HepG2 (cell line): ENCODE results near the gene PTGIS. TPM values are rescaled to one million over a fixed set of nuclear protein-coding genes. Genes with fewer than 3 reads are reported as not detected.

Experiments
- ATAC-seq: fragments of 200-7000 bp; cut with Tn5 transposase; 3 replicates; pipeline ENCODE4 v1.9.1; 2020; ENCODE audit warnings: mild to moderate bottlenecking, moderate library complexity
- BruUV-seq: library from RNA; stranded (reverse); fragments of 400-500 nt; replicated peaks from 2 replicates; lab custom pipeline; 2021; lab: Mats Ljungman, UMichigan
- CTCF ChIA-PET: fragments of 300-600 bp; formaldehyde crosslinking; extraction: SDS; loops from one replicate; lab custom pipeline; 2021; ENCODE audit warnings: low total read pairs, inconsistent platforms, low intra/inter-chr PET ratio; lab: Yijun Ruan, JAX
- POLR2A ChIA-PET: fragments of 350-600 bp; sonication (Branson Sonifier 250); formaldehyde crosslinking; loops from one replicate; lab custom pipeline; 2020; ENCODE audit warnings: antibody characterized with exemption, inconsistent platforms; lab: Yijun Ruan, JAX
- DNase-seq: peaks from one replicate; pipeline ENCODE4 v3.0.0-alpha.2; 2015; ENCODE audit warnings: low spot score
- FAIRE-seq: peaks from 3 replicates; lab custom pipeline; 2011; peaks lifted over from hg19 to GRCh38; lab: Jason Lieb, UNC
- H2AFZ ChIP-seq: one replicate; pipeline ENCODE4 v1.6.1; 2011; ENCODE audit warnings: low read length, inconsistent platforms
- H3K27ac ChIP-seq: fragments of 300-600 bp; 3 replicates; pipeline ENCODE4 v1.8.0; 2011; ENCODE audit warnings: mixed run types, mild to moderate bottlenecking, mixed read lengths, low read length, inconsistent platforms; ENCODE audit not compliant: insufficient read depth; ENCODE audit errors: extremely low read length
- H3K27me3 ChIP-seq, 2 experiments: fragments of 200-600 bp in 1 of 2; 2 replicates in 1 of 2; 3 replicates in 1 of 2; pipeline versions ENCODE4 v1.6.0 to v1.8.0; 2011; ENCODE audit warnings: low read length in 2 of 2, mild to moderate bottlenecking in 2 of 2, moderate library complexity in 2 of 2, inconsistent platforms in 1 of 2; ENCODE audit not compliant: insufficient read depth in 2 of 2, control insufficient read depth in 1 of 2
- H3K36me3 ChIP-seq, 2 experiments: fragments of 200-600 bp in 1 of 2; replicated peaks in 1 of 2; 2 replicates in 1 of 2; 3 replicates in 1 of 2; pipeline versions ENCODE4 v1.5.1 to v1.8.0; 2011; ENCODE audit warnings: low read length in 2 of 2, inconsistent platforms in 1 of 2; ENCODE audit not compliant: insufficient read depth in 2 of 2, control insufficient read depth in 1 of 2
- H3K4me1 ChIP-seq: 2 replicates; pipeline ENCODE4 v1.5.1; 2012; ENCODE audit warnings: low read length, inconsistent platforms; ENCODE audit not compliant: insufficient read depth
- H3K4me2 ChIP-seq: 2 replicates; pipeline ENCODE4 v1.6.0; 2011; ENCODE audit warnings: low read depth, low read length, inconsistent platforms
- H3K4me3 ChIP-seq, 3 experiments: fragments of 200-600 bp in 1 of 3; sonication (generic), shearing (Covaris generic) in 1 of 3; replicated peaks in 1 of 3; 2 replicates each; pipeline ENCODE4 v1.5.1; 2011 to 2016; ENCODE audit warnings: low read length in 3 of 3, inconsistent platforms in 2 of 3, low read depth in 2 of 3, mild to moderate bottlenecking in 2 of 3, control low read depth in 1 of 3, mixed read lengths in 1 of 3; ENCODE audit not compliant: insufficient read depth in 1 of 3
- H3K79me2 ChIP-seq: one replicate; pipeline ENCODE4 v1.6.1; 2011; ENCODE audit warnings: low read length, inconsistent platforms; ENCODE audit not compliant: insufficient read depth
- H3K9ac ChIP-seq: 2 replicates; pipeline ENCODE4 v1.6.0; 2011; ENCODE audit warnings: mild to moderate bottlenecking, low read depth, low read length, inconsistent platforms; ENCODE audit not compliant: insufficient read depth
- H3K9me3 ChIP-seq: 2 replicates; pipeline ENCODE4 v1.5.1; 2012; ENCODE audit warnings: mild to moderate bottlenecking, low read length
- H4K20me1 ChIP-seq: 2 replicates; pipeline ENCODE4 v1.6.0; 2011; ENCODE audit warnings: inconsistent platforms, mild to moderate bottlenecking, low read length, moderate library complexity; ENCODE audit not compliant: insufficient read depth
- ARID2 ChIP-seq: sonication (generic); formaldehyde crosslinking; IDR thresholded peaks from 2 replicates; pipeline ENCODE4 v1.8.1; 2022; ENCODE audit warnings: mild to moderate bottlenecking, missing genetic modification reagents, borderline replicate concordance
- ASH2L ChIP-seq: fragments of 300-600, 200-600 bp; sonication (generic); IDR thresholded peaks from 2 replicates; pipeline ENCODE4 v1.7.0; 2017; ENCODE audit warnings: low read depth, mild to moderate bottlenecking, moderate library complexity, mixed read lengths, low read length; ENCODE audit not compliant: insufficient read length
- ATF7-NPFF ChIP-seq: sonication (generic); formaldehyde crosslinking; IDR thresholded peaks from 2 replicates; pipeline ENCODE4 v1.8.1; 2023; ENCODE audit warnings: mild to moderate bottlenecking, low read depth, missing genetic modification reagents, moderate library complexity
- CENPBD1 ChIP-seq: sonication (generic); formaldehyde crosslinking; IDR thresholded peaks from 2 replicates; pipeline ENCODE4 v1.8.0; 2022; ENCODE audit warnings: missing genetic modification reagents, low read depth, mild to moderate bottlenecking, borderline replicate concordance
- DR1 ChIP-seq: sonication (generic); formaldehyde crosslinking; IDR thresholded peaks from 2 replicates; pipeline ENCODE4 v1.8.0; 2021; ENCODE audit warnings: mild to moderate bottlenecking, missing genetic modification reagents, inconsistent platforms
- EHMT2 ChIP-seq: fragments of 200-600 bp; sonication (generic); IDR thresholded peaks from 2 replicates; pipeline ENCODE4 v1.7.0; 2017; ENCODE audit warnings: antibody characterized with exemption, low read depth, low read length, borderline replicate concordance
- NR3C1 ChIP-seq: sonication (generic); formaldehyde crosslinking; IDR thresholded peaks from 2 replicates; pipeline ENCODE4 v1.4.0; 2020; ENCODE audit warnings: missing genetic modification reagents
- SCMH1 ChIP-seq: sonication (generic); formaldehyde crosslinking; IDR thresholded peaks from 2 replicates; pipeline ENCODE4 v1.9.0; 2021; ENCODE audit warnings: missing genetic modification reagents, mild to moderate bottlenecking, borderline replicate concordance
- TBL1XR1 ChIP-seq: fragments of 150-350 bp; IDR thresholded peaks from 2 replicates; pipeline ENCODE4 v1.6.1; 2014; ENCODE audit warnings: borderline replicate concordance, low read length; ENCODE audit not compliant: partially characterized antibody
- ZMYM4 ChIP-seq: sonication (generic); formaldehyde crosslinking; IDR thresholded peaks from 2 replicates; pipeline ENCODE4 v1.8.1; 2023; ENCODE audit warnings: mild to moderate bottlenecking, missing genetic modification reagents
- ZNF24 ChIP-seq: fragments of 450-650 bp; IDR thresholded peaks from 2 replicates; pipeline ENCODE4 v1.6.1; 2017; ENCODE audit warnings: antibody characterized with exemption, mild to moderate bottlenecking
- ZNF274 ChIP-seq: sonication (generic); formaldehyde crosslinking; IDR thresholded peaks from 2 replicates; pipeline ENCODE4 v1.5.1; 2020; ENCODE audit warnings: mild to moderate bottlenecking, missing genetic modification reagents
- ZNF496 ChIP-seq: sonication (generic); formaldehyde crosslinking; IDR thresholded peaks from 2 replicates; pipeline ENCODE4 v1.8.1; 2023; ENCODE audit warnings: mild to moderate bottlenecking, moderate library complexity, missing genetic modification reagents; ENCODE audit not compliant: insufficient replicate concordance
- ZNF567 ChIP-seq: sonication (generic); formaldehyde crosslinking; IDR thresholded peaks from 2 replicates; pipeline ENCODE4 v1.8.1; 2023; ENCODE audit warnings: mild to moderate bottlenecking, missing genetic modification reagents, borderline replicate concordance
- ZNF598 ChIP-seq: sonication (generic); formaldehyde crosslinking; IDR thresholded peaks from 2 replicates; pipeline ENCODE4 v1.5.1; 2020; ENCODE audit warnings: mild to moderate bottlenecking, missing genetic modification reagents, borderline replicate concordance
- ZNF773 ChIP-seq: sonication (generic); formaldehyde crosslinking; IDR thresholded peaks from 2 replicates; pipeline ENCODE4 v1.4.0; 2020; ENCODE audit warnings: missing genetic modification reagents, borderline replicate concordance
- ZNF780A ChIP-seq: sonication (generic); formaldehyde crosslinking; IDR thresholded peaks from 2 replicates; pipeline ENCODE4 v1.8.0; 2022; ENCODE audit warnings: mild to moderate bottlenecking, missing genetic modification reagents, moderate library complexity
- ZSCAN30 ChIP-seq: sonication (generic); formaldehyde crosslinking; IDR thresholded peaks from 2 replicates; pipeline ENCODE4 v1.5.0; 2020; ENCODE audit warnings: mild to moderate bottlenecking, missing genetic modification reagents
- ZSCAN9 ChIP-seq: IDR thresholded peaks from 2 replicates; pipeline ENCODE4 v1.6.1; 2016; ENCODE audit warnings: borderline replicate concordance
- WGBS: methylation state at CpG from one replicate; pipeline ENCODE4 v1.1.6; 2017; ENCODE audit warnings: low lambda C conversion rate; 5-methylcytosine and 5-hydroxymethylcytosine counted together
- in situ Hi-C: cut with HindIII; loops from 2 replicates; pipeline ENCODE4 v1.10.0; 2017; ENCODE audit warnings: low pct_unique_long_range_greater_than_20kb; ENCODE audit not compliant: extremely low pct_ligation_motif_present
- intact Hi-C: fragments of 100-400 bp; cut with micrococcal nuclease; formaldehyde crosslinking; loops from one replicate; pipeline ENCODE4 v1.10.0; 2022; ENCODE audit not compliant: unreplicated experiment
- polyA plus RNA-seq, 8 experiments: library from polyadenylated mRNA; depleted of rRNA in 3 of 8; stranded (reverse) in 7 of 8; unstranded in 1 of 8; fragments of >200 nt; fragmentation: Illumina TruSeq in 4 of 8; extraction: Trizol in 4 of 8; gene quantifications; 2 replicates each; pipeline versions ENCODE4 v1.2.1 to v1.2.3, GENCODE V29; 2011 to 2016; ENCODE audit warnings: low read depth in 4 of 8, missing spikeins in 1 of 8, mixed read lengths in 1 of 8; ENCODE audit not compliant: insufficient read depth in 1 of 8
- total RNA-seq, 5 experiments: library from RNA; depleted of rRNA; stranded (reverse); fragments of >200 nt; fragmentation: Illumina TruSeq; extraction: Trizol; gene quantifications; 2 replicates each; pipeline ENCODE4 v1.2.3, GENCODE V29; 2016; ENCODE audit warnings: low read depth in 1 of 5

PTGIS gene
- total and polyA plus RNA-seq, 2 of the 13 experiments (the other 11 are each of a cell fraction or from before 2014, with no cell fraction given) = not detected

GRCh38 chr20:49513009-49513408, 54.9 kb downstream of the PTGIS start:
- no peak overlapping the region for H3K4me3 ChIP-seq
- in situ Hi-C loops = no loop called here
- no peak for DNase-seq
- H3K27ac ChIP-seq = no peak overlapping the region
- no peaks in the 10 kb centered on the region for H3K79me2 ChIP-seq
- CTCF ChIA-PET = no interaction called here
- H3K36me3 ChIP-seq = no peaks in the 10 kb centered on the region
- BruUV-seq = no TSS peak
- H3K4me2 ChIP-seq = no peak overlapping the region
- H2AFZ ChIP-seq = no peak overlapping the region
- no peaks in the 10 kb centered on the region for H3K4me1 ChIP-seq
- peaks cover 4 to 39% of the 10 kb centered on the region in 2 experiments; a peak in 3 of 5 replicates for H3K27me3 ChIP-seq
- WGBS = 29% methylated on average over 5 of the region's 11 CpGs
- no peak for ATAC-seq
- no peak overlapping the region for H3K9ac ChIP-seq
- no peak for FAIRE-seq
- TF ChIP-seq EHMT2 (no peak), ARID2 (CRISPR knock-in tag) (no peak), ASH2L (no peak), ZSCAN30 (CRISPR knock-in tag) (no peak), DR1 (CRISPR knock-in tag) (no peak), ZNF598 (CRISPR knock-in tag) (no peak), ZNF24 (no peak), SCMH1 (no peak), ZNF274 (CRISPR knock-in tag) (no peak), ZNF780A (CRISPR knock-in tag) (no peak), ZNF567 (CRISPR knock-in tag) (no peak), ATF7-NPFF (no peak), ZNF496 (CRISPR knock-in tag) (no peak), ZNF773 (CRISPR knock-in tag) (no peak), TBL1XR1 (no peak), NR3C1 (no peak), CENPBD1 (CRISPR knock-in tag) (no peak), ZSCAN9 (no peak), ZMYM4 (CRISPR knock-in tag) (no peak)
- TF ChIP-seq, all 625 proteins: peak for 0
- Histone ChIP-seq H3K9me3 (no peaks in the 10 kb centered on the region), H4K20me1 (no peaks in the 10 kb centered on the region)
- POLR2A ChIA-PET = no interaction called here
- intact Hi-C loops = no loop called here
